Tibial nerve (tissue), 3 donors: ENCODE measurements around the gene CILP2.

Source experiments
- EP300 ChIP-seq, 2 donors: sonication (generic); formaldehyde crosslinking; IDR thresholded peaks; one replicate each; pipeline ENCODE4 v1.6.1; 2017; ENCODE audit warnings: antibody characterized with exemption in 2 of 2, mild to moderate bottlenecking in 1 of 2
- POLR2A ChIP-seq, 2 donors: fragments of 450-650 bp; IDR thresholded peaks; one replicate each; pipeline ENCODE4 v1.6.1; 2017; ENCODE audit warnings: antibody characterized with exemption in 2 of 2, mild to moderate bottlenecking in 2 of 2, moderate library complexity in 2 of 2

- TF ChIP-seq EP300 (IDR thresholded peaks at IDR 0.05) (no peak), POLR2A (IDR thresholded peaks at IDR 0.05) (no peak)
These were observed 20.6 kb downstream of the CILP2 start for GRCh38 chr19:19558636-19559035.
